ENCODE data around the gene SPC25. TPM values are rescaled to one million over a fixed set of nuclear protein-coding genes. Genes with fewer than 3 reads are reported as not detected.

The SPC25 gene
- polyA plus RNA-seq, 1 donor = 7.5 TPM

- DNase-seq (ENCODE audit: low read depth) = no peak
These were observed 47.0 kb downstream of the SPC25 start for GRCh38 chr2:168843253-168843652.

GRCh38 chr2:168841445-168841844 lies 48.8 kb downstream of the SPC25 start:
- no peak for DNase-seq (ENCODE audit: low read depth)

GRCh38 chr2:168835969-168836368 lies 54.3 kb downstream of the SPC25 start:
- DNase-seq (ENCODE audit: low read depth) = no peak

GRCh38 chr2:168831662-168832061 lies 58.6 kb downstream of the SPC25 start:
- no peak for DNase-seq (ENCODE audit: low read depth)

- DNase-seq (ENCODE audit: low read depth) = no peak
These were observed 59.3 kb downstream of the SPC25 start for GRCh38 chr2:168830958-168831357.

GRCh38 chr2:168825126-168825525 lies 65.1 kb downstream of the SPC25 start:
- no peak for DNase-seq (ENCODE audit: low read depth)

GRCh38 chr2:168821992-168822391 lies 68.2 kb downstream of the SPC25 start:
- no peak for DNase-seq (ENCODE audit: low read depth)

- DNase-seq (ENCODE audit: low read depth) = no peak
These were observed 68.7 kb downstream of the SPC25 start for GRCh38 chr2:168821577-168821976.

Other genes starting within 250 kb of the SPC25 start
- 9.2 TPM for gene NOSTRIN, start 87.8 kb downstream of the SPC25 start, polyA plus RNA-seq (ENCODE audit: insufficient read length)
- not detected for gene G6PC2, start 10.9 kb upstream of the SPC25 start, polyA plus RNA-seq (ENCODE audit: insufficient read length)
- gene ABCB11, start 140.9 kb upstream of the SPC25 start, polyA plus RNA-seq (ENCODE audit: insufficient read length) = not detected
- gene DHRS9, start 179.1 kb upstream of the SPC25 start, polyA plus RNA-seq (ENCODE audit: insufficient read length) = 0.34 TPM

Data from forelimb muscle (tissue), 1 donor.